NOMO-1 treated with dmso at 0.1 percent for 144 hours (cell line): ENCODE data around the gene NAA20.

Source experiments
- DNase-seq: peaks from one replicate; lab custom pipeline; 2025; ENCODE audit not compliant: unreplicated experiment; lab: John Stamatoyannopoulos, UW

NAA20 gene

GRCh38 chr20:20070871-20071726, 53.9 kb downstream of the NAA20 start:
- DNase-seq = no peak

- no peak for DNase-seq
These were observed 56.7 kb downstream of the NAA20 start for GRCh38 chr20:20073801-20074371.

- no peak for DNase-seq
These were observed 57.9 kb downstream of the NAA20 start for GRCh38 chr20:20075032-20075431.

GRCh38 chr20:20076297-20077065, 59.3 kb downstream of the NAA20 start:
- no peak for DNase-seq

GRCh38 chr20:20078041-20078440, 60.9 kb downstream of the NAA20 start:
- no peak for DNase-seq

- no peak for DNase-seq
These were observed 62.1 kb downstream of the NAA20 start for GRCh38 chr20:20079102-20079784.
